Fibroblast of lung (primary cell): Measurements from ENCODE around the gene CAMKMT. TPM values are rescaled to one million over a fixed set of nuclear protein-coding genes. Genes with fewer than 3 reads are reported as not detected.

Experiments
- DNase-seq, 2 donors: peaks; one replicate each; pipeline versions ENCODE4 v3.0.0 to v3.0.0-alpha.2; 2010; ENCODE audit warnings: low read depth in 2 of 2
- H2AFZ ChIP-seq: 2 replicates; pipeline ENCODE4 v1.5.1; 2012; ENCODE audit warnings: low read length, control low read depth, inconsistent platforms
- H3K27ac ChIP-seq: 2 replicates; pipeline ENCODE4 v1.5.1; 2011; ENCODE audit warnings: low read length, control low read depth; ENCODE audit not compliant: insufficient read depth
- H3K27me3 ChIP-seq: 2 replicates; pipeline ENCODE4 v1.5.1; 2011; ENCODE audit warnings: mild to moderate bottlenecking, low read length; ENCODE audit not compliant: control insufficient read depth, insufficient read depth
- H3K36me3 ChIP-seq: 2 replicates; pipeline ENCODE4 v1.5.1; 2011; ENCODE audit warnings: low read length; ENCODE audit not compliant: control insufficient read depth, insufficient read depth
- H3K4me1 ChIP-seq: 2 replicates; pipeline ENCODE4 v1.5.1; 2011; ENCODE audit warnings: low read length; ENCODE audit not compliant: control insufficient read depth, insufficient read depth; ENCODE audit errors: extremely low read depth
- H3K4me2 ChIP-seq: 2 replicates; pipeline ENCODE4 v1.5.1; 2011; ENCODE audit warnings: low read length, control low read depth; ENCODE audit not compliant: insufficient read depth; ENCODE audit errors: extremely low read depth
- H3K4me3 ChIP-seq, 4 experiments: fragments of 200-600 bp in 1 of 4; sonication (generic) in 1 of 4; replicated peaks in 1 of 4; 2 replicates each; pipeline ENCODE4 v1.5.1; 2011 to 2016; ENCODE audit warnings: low read length in 4 of 4, low read depth in 3 of 4, mild to moderate bottlenecking in 3 of 4, control low read depth in 2 of 4, inconsistent platforms in 1 of 4, mixed read lengths in 1 of 4; ENCODE audit not compliant: insufficient read depth in 1 of 4; ENCODE audit errors: control extremely low read depth in 1 of 4
- H3K79me2 ChIP-seq: 2 replicates; pipeline ENCODE4 v1.5.1; 2012; ENCODE audit warnings: mild to moderate bottlenecking, low read length, inconsistent platforms; ENCODE audit not compliant: control insufficient read depth, insufficient read depth
- H3K9ac ChIP-seq: 2 replicates; pipeline ENCODE4 v1.5.1; 2011; ENCODE audit warnings: mild to moderate bottlenecking, low read length, control low read depth; ENCODE audit not compliant: insufficient read depth
- H3K9me3 ChIP-seq: 2 replicates; pipeline ENCODE4 v1.5.1; 2012; ENCODE audit warnings: low read depth, low read length; ENCODE audit not compliant: control insufficient read depth, insufficient read depth
- H4K20me1 ChIP-seq: 2 replicates; pipeline ENCODE4 v1.5.1; 2011; ENCODE audit warnings: low read length; ENCODE audit not compliant: control insufficient read depth, insufficient read depth; ENCODE audit errors: extremely low read depth
- CTCF ChIP-seq, 2 donors: IDR thresholded peaks in 1 of 2; conservative IDR thresholded peaks in 1 of 2; 1 replicate in 1 of 2; 2 replicates in 1 of 2; pipeline ENCODE4 v1.5.1; 2011 to 2012; ENCODE audit warnings: low read length in 2 of 2, control low read depth in 1 of 2, inconsistent platforms in 1 of 2, low read depth in 1 of 2, mild to moderate bottlenecking in 1 of 2
- EZH2 ChIP-seq: IDR thresholded peaks from 2 replicates; pipeline ENCODE4 v1.5.1; 2012; ENCODE audit warnings: low read length, control low read depth, mild to moderate bottlenecking; ENCODE audit errors: missing control alignments
- polyA plus RNA-seq, 2 donors: library from polyadenylated mRNA; depleted of rRNA in 1 of 2; stranded (reverse) in 1 of 2; unstranded in 1 of 2; fragments of >200 nt; gene quantifications; 2 replicates each; pipeline ENCODE4 v1.2.1, GENCODE V29; 2011 to 2012; ENCODE audit warnings: missing spikeins in 1 of 2
- total RNA-seq: library from RNA; depleted of rRNA; stranded (reverse); fragments of >200 nt; gene quantifications from 2 replicates; pipeline ENCODE4 v1.2.1, GENCODE V29; 2014

CAMKMT gene
- total and polyA plus RNA-seq, 2 donors (not counting 1 experiment from before 2014, with no cell fraction given) = 7.9 to 11.6 TPM

- H4K20me1 ChIP-seq = no peaks in the 10 kb centered on the region
- H3K79me2 ChIP-seq = no peaks in the 10 kb centered on the region
- no peak overlapping the region for H3K4me3 ChIP-seq
- H3K4me1 ChIP-seq = no peaks in the 10 kb centered on the region
- H3K27ac ChIP-seq = no peak overlapping the region
- H3K9me3 ChIP-seq = no peaks in the 10 kb centered on the region
- no peak for DNase-seq
- no peak overlapping the region for H3K4me2 ChIP-seq
- no peaks in the 10 kb centered on the region for H3K27me3 ChIP-seq
- no peaks in the 10 kb centered on the region for H3K36me3 ChIP-seq
- no peak for TF ChIP-seq EZH2
- no peak for TF ChIP-seq CTCF (conservative IDR thresholded peaks at IDR 0.05 in 1 of 2, IDR thresholded peaks at IDR 0.05 in 1 of 2; ENCODE audit: low read depth in 1 of 2, low read length in 2 of 2)
- no peak overlapping the region for H2AFZ ChIP-seq
- no peak overlapping the region for H3K9ac ChIP-seq
These were observed 207.7 kb downstream of the CAMKMT start for GRCh38 chr2:44569491-44569890.

- H3K27ac ChIP-seq = no peak overlapping the region
- H3K79me2 ChIP-seq = no peaks in the 10 kb centered on the region
- H3K4me3 ChIP-seq = no peak overlapping the region
- no peak overlapping the region for H3K9ac ChIP-seq
- H3K36me3 ChIP-seq = no peaks in the 10 kb centered on the region
- H4K20me1 ChIP-seq = no peaks in the 10 kb centered on the region
- DNase-seq = peak in 1 of 2 donors; percentile 20
- no peak for TF ChIP-seq CTCF (conservative IDR thresholded peaks at IDR 0.05 in 1 of 2, IDR thresholded peaks at IDR 0.05 in 1 of 2; ENCODE audit: low read depth in 1 of 2, low read length in 2 of 2)
- no peak for TF ChIP-seq EZH2
- no peaks in the 10 kb centered on the region for H3K9me3 ChIP-seq
- H3K27me3 ChIP-seq = no peaks in the 10 kb centered on the region
- no peaks in the 10 kb centered on the region for H3K4me1 ChIP-seq
- no peak overlapping the region for H3K4me2 ChIP-seq
- no peak overlapping the region for H2AFZ ChIP-seq
These were observed 208.5 kb downstream of the CAMKMT start for GRCh38 chr2:44570271-44570670.

- Histone ChIP-seq H3K4me2 (no peak overlapping the region), H4K20me1 (no peaks in the 10 kb centered on the region), H3K27ac (no peak overlapping the region)
These were observed 209.0 kb downstream of the CAMKMT start for GRCh38 chr2:44570777-44571176.

More at GRCh38 chr2:44570777-44571176, 209.0 kb downstream of the CAMKMT start:
- no peak for DNase-seq
- no peak overlapping the region for H2AFZ ChIP-seq
- H3K9ac ChIP-seq = no peak overlapping the region
- no peaks in the 10 kb centered on the region for H3K36me3 ChIP-seq
- TF ChIP-seq CTCF (conservative IDR thresholded peaks at IDR 0.05 in 1 of 2, IDR thresholded peaks at IDR 0.05 in 1 of 2; ENCODE audit: low read depth in 1 of 2, low read length in 2 of 2) = no peak
- TF ChIP-seq EZH2 = no peak
- no peaks in the 10 kb centered on the region for H3K79me2 ChIP-seq
- no peaks in the 10 kb centered on the region for H3K27me3 ChIP-seq
- H3K4me3 ChIP-seq = no peak overlapping the region
- H3K9me3 ChIP-seq = no peaks in the 10 kb centered on the region
- no peaks in the 10 kb centered on the region for H3K4me1 ChIP-seq
